ENCODE results near the gene VPS35L.

Gene VPS35L

GRCh38 chr16:19595043-19595767 is 39.7 kb downstream of the VPS35L start:
- no peak for DNase-seq (ENCODE audit: low read depth in 2 of 2)

GRCh38 chr16:19598805-19599510 is 43.5 kb downstream of the VPS35L start:
- DNase-seq (ENCODE audit: low read depth in 2 of 2), result no peak

GRCh38 chr16:19599968-19600716 is 44.6 kb downstream of the VPS35L start:
- DNase-seq (ENCODE audit: low read depth in 2 of 2), result no peak

- no peak for DNase-seq (ENCODE audit: low read depth in 2 of 2)
Observed at GRCh38 chr16:19601083-19601976, 45.8 kb downstream of the VPS35L start.

DNA sequence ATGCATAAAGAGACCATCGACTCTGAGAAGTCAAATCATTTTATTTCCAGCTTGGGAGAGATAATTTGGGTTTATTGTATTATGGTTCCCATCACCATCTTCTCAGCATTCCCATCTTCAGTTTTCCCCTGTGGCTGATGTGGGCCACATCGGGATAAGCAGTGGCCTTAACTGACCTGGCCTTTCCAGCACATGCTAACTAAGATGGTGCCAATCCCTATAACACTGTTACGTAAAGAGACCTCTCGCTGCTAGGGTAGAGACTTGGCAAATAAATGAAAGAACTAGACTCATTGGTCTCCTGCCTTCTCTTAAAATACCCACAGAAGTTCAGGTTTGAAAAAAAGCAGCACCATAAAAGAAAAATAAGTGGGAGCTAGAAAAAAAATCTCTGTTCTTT is 49.4 kb downstream of the VPS35L start:
- DNase-seq (ENCODE audit: low read depth in 2 of 2), result no peak

GRCh38 chr16:19605701-19606100 is 50.2 kb downstream of the VPS35L start:
- DNase-seq (ENCODE audit: low read depth in 2 of 2), result no peak

DNA sequence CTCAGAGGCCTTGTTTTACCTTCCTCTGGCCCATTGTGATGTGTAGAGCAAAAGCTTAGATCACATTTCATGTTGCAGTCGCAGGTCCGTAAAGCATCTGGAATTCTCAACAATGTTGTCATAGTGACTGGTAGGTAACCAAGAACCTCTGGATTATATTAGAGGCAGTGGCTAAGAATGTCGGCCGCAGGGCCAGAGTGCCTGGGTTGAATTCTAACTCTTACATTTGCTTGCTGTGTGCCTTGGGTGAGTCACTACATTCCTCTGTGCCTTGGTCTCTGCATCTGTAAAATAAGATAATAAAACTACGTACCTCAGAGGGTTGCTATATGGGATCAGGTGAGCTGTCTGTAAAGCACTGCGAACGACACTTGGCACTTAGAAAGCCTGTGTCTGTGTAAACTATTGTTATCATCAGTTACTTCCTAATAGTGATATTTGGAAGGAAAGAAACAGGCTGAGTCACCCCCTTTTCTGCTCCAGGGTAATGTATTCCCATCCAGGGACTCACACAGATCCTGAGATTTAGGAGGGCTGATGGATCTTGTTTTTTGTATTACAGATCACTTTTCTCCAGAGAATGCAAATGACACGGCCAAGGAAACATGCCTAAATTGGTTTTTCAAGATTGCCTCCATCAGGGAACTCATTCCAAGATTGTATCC is 52.2 kb downstream of the VPS35L start:
- DNase-seq (ENCODE audit: low read depth in 2 of 2), result no peak

- DNase-seq (ENCODE audit: low read depth in 2 of 2), result no peak
Observed at GRCh38 chr16:19609359-19609758, 53.9 kb downstream of the VPS35L start.

DNA sequence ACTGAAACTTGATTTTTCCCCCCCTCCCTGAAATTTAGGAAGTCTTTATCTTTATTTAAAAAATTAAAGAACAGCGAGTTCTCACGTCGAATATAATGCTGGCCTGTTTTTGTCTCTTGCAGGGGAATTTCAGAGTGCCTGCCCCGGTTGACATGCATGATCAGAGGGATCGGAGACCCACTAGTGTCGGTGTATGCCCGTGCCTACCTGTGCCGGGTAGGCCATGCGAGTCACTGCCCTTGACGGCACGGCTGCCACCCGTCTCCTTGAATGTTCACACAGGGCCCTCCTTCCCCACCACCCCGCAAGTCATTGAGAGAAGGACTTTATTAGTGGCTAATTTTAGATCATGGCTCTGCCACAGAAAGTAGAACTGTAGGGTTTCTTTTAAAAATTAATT is 54.7 kb downstream of the VPS35L start:
- no peak for DNase-seq (ENCODE audit: low read depth in 2 of 2)

DNA sequence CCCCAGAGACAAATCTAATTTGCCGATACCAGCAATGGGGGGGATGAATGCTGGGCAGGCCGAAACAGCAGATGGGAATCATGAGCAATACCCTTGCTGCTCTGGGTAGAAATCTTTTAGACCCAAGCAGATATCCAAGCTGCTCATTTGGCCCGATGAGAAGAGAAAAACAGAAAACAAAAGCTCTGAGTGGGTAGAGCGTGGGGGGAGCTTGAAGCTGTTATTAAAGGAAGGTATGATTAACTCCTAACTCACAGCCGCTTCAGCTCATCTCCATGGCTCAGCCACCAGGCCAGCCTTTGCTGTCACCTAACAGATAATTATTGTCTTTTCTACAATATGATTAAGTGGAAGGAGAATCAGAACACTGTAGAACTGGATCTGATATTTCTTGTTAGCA is 58.3 kb downstream of the VPS35L start:
- no peak for DNase-seq (ENCODE audit: low read depth in 2 of 2)

- DNase-seq (ENCODE audit: low read depth in 2 of 2), result no peak
Observed at GRCh38 chr16:19616241-19616640, 60.7 kb downstream of the VPS35L start.

- no peak for DNase-seq (ENCODE audit: low read depth in 2 of 2)
Observed at GRCh38 chr16:19618876-19619275, 63.4 kb downstream of the VPS35L start.

GRCh38 chr16:19621445-19621844 is 65.9 kb downstream of the VPS35L start:
- DNase-seq (ENCODE audit: low read depth in 2 of 2), result no peak

GRCh38 chr16:19625039-19625438 is 69.5 kb downstream of the VPS35L start:
- no peak for DNase-seq (ENCODE audit: low read depth in 2 of 2)

- no peak for DNase-seq (ENCODE audit: low read depth in 2 of 2)
Observed at GRCh38 chr16:19636436-19637267, 81.1 kb downstream of the VPS35L start.

DNA sequence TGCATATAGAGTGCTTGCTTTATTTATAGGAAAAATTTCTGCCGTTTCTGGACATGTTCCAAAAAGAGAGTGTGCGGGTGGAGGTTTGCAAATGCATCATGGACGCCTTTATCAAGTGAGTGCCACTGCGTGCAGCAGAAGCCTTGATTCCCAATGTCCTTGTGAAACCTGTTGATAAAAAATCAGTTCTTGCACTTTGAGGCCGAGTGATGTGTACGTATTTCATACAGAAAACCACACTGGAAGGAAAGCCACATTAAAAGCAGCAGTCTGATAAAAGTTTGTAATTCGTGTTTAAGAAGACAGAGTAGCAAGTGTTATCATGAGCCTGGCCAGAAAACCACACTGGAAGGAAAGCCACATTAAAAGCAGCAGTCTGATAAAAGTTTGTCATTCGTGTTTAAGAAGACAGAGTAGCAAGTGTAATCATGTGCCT is 84.5 kb downstream of the VPS35L start:
- no peak for DNase-seq (ENCODE audit: low read depth in 2 of 2)

DNA sequence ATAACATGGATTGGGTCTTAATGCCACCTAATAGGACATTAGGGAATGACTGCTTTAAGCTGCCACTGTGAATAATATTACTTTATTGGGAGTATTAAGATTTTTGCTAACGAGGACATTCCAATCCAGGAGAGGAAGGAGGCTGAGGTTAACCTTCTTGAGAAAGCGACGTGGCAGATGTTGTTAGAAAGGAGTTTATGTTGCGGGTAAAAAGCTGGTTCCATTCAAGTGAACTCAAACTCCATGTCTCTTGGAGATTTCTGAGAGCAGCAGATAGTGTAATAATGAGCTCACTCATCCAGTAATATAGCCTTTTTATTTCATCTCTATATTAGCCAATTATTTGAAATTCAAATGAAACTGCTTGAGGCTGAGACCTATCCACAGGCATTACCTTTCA is 87.0 kb downstream of the VPS35L start:
- DNase-seq (ENCODE audit: low read depth in 2 of 2), result no peak

GRCh38 chr16:19644877-19645276 is 89.4 kb downstream of the VPS35L start:
- DNase-seq (ENCODE audit: low read depth in 2 of 2), result no peak

- no peak for DNase-seq (ENCODE audit: low read depth in 2 of 2)
Observed at GRCh38 chr16:19645557-19645981, 90.1 kb downstream of the VPS35L start.

DNA sequence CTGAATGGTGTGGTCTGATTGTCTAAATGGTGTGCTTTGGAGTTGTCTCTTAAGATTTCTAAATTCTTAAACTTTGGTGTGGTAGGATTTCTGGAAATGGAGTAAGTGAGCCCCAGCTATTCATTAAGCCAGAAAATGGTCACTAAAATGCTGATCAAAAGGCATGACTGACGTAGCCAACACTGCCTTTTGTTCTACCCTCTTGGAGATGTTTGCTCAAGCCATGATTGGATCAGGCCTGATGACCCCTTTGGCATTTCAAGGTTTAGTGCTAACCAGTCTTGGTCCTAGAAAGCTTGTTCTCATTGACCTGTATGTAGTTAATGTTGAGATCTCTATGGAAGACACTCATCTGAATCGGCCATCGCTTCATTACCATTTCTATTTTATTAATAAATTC is 94.5 kb downstream of the VPS35L start:
- DNase-seq (ENCODE audit: low read depth in 2 of 2), result no peak
